Motor neuron (in vitro differentiated cells): ENCODE results near the gene NLGN1. TPM values are rescaled to one million over a fixed set of nuclear protein-coding genes. Genes with fewer than 3 reads are reported as not detected.

Experiments
- ATAC-seq, 8 experiments: fragments of 200-7000 bp; cut with Tn5 transposase; replicated peaks in 6 of 8; 2 replicates each; pipeline ENCODE4 v1.8.0; 2021; ENCODE audit warnings: mild to moderate bottlenecking in 8 of 8, moderate library complexity in 8 of 8
- H3K27ac ChIP-seq, 2 donors: fragments of 250-450 bp; sonication (Bioruptor Pico); 2 replicates each; pipeline ENCODE4 v1.9.0; 2021; ENCODE audit warnings: antibody characterized with exemption in 2 of 2, mild to moderate bottlenecking in 2 of 2, moderate library complexity in 1 of 2
- H3K4me1 ChIP-seq, 2 donors: fragments of 250-450 bp; sonication (Bioruptor Pico); replicated peaks in 1 of 2; 2 replicates each; pipeline ENCODE4 v1.6.1; 2021; ENCODE audit warnings: antibody characterized with exemption in 2 of 2, mild to moderate bottlenecking in 2 of 2, moderate library complexity in 1 of 2
- H3K4me3 ChIP-seq, 5 donors: fragments of 250-450 bp; sonication (Bioruptor Pico); 2 replicates each; pipeline ENCODE4 v1.9.0; 2021; ENCODE audit warnings: antibody characterized with exemption in 5 of 5, mild to moderate bottlenecking in 5 of 5, moderate library complexity in 4 of 5
- WGBS, 10 experiments: fragments of 450-650 bp; shearing (Covaris generic); methylation state at CpG; one replicate each; pipeline ENCODE4 v1.0.0; 2022; 5-methylcytosine and 5-hydroxymethylcytosine counted together
- in situ Hi-C, 9 experiments: fragments of 400-800 bp; cut with MboI; loops; one replicate each; pipeline ENCODE4 v1.15.0; 2021; ENCODE audit warnings: low sequenced_read_pairs in 9 of 9, low pct_unique_long_range_greater_than_20kb in 2 of 9; ENCODE audit not compliant: unreplicated experiment in 9 of 9
- total RNA-seq, 8 experiments: library from RNA; unstranded; fragments of 300-600 nt; gene quantifications; 2 replicates each; pipeline versions ENCODE4 v1.2.3 to v1.2.4, GENCODE V29; 2022

The NLGN1 gene
- total RNA-seq, 8 experiments from 2014 or later, result 16.6 to 63.4 (median 34.8) TPM

- ATAC-seq, result peak in 5 of 8 experiments; percentile 59 to 80 (median 64)
- Histone ChIP-seq H3K27ac (no peak overlapping the region), H3K4me3 (no peak overlapping the region), H3K4me1 (peaks cover 22 to 25% of the 10 kb centered on the region in 2 donors)
- 0 to 92% (median 71%) methylated on average over 1 to 4 of the region's 4 CpGs for WGBS, 10 experiments
- in situ Hi-C loops, result no loop called here
These were observed 347.4 kb downstream of the NLGN1 start for GRCh38 chr3:173744895-173745294.

DNA sequence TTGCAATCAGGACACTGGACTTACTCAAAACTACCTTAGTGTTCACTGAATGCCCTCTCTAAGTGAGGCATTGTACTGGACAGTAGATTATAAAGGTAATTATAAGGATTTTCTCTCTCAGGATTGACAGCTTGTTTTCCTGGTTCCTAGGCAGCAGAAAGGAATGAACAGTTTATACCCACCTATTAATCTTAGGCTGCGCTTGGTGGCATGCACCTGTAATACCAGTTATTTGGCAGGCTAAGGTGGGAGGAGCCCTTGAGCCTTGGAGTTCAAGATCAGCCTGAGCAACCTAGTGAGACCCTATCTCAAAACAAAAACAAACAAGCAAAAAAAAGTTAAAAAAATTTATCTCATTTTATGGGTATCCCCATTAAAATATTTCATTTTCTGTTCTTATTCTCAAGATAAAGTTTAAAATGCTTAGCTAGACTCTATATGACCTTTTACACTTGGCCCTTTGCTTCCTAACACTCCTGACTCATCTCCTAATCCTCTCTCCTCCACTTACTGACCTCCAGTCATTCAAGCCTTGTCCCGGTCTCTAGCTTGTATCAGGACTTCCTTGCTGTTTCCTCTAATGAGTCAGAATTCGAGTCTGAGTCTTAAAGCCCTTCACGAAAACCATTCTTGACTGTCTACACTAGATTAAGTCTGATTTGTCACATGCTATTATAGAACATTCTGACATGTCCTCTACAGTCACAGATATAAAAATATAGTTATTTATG is 348.6 kb downstream of the NLGN1 start:
- no peak overlapping the region for H3K27ac ChIP-seq
- in situ Hi-C loops, result no loop called here
- ATAC-seq, result no peak
- no peak overlapping the region for H3K4me3 ChIP-seq
- 34 to 100% (median 90%) methylated on average over 1 to 4 of the region's 4 CpGs for WGBS, 10 experiments
- H3K4me1 ChIP-seq, result peaks cover 29 to 35% of the 10 kb centered on the region in 2 donors

- Histone ChIP-seq H3K4me3 (no peak overlapping the region), H3K27ac (no peak overlapping the region), H3K4me1 (peaks cover 33 to 35% of the 10 kb centered on the region in 2 donors)
- in situ Hi-C loops, result no loop called here
- 40 to 100% (median 91%) methylated on average over 2 to 3 of the region's 3 CpGs for WGBS, 10 experiments
- ATAC-seq, result no peak
These were observed 349.9 kb downstream of the NLGN1 start for GRCh38 chr3:173747427-173747826.

- no peak for ATAC-seq
- 83 to 100% (median 100%) methylated on average over 1 of the region's 1 CpG; no CpG with 5 or more reads in 3 of the 10 experiments for WGBS, 10 experiments
- in situ Hi-C loops, result no loop called here
- Histone ChIP-seq H3K4me3 (no peak overlapping the region), H3K4me1 (peaks cover 32 to 35% of the 10 kb centered on the region in 2 donors), H3K27ac (no peak overlapping the region)
These were observed 350.6 kb downstream of the NLGN1 start for GRCh38 chr3:173748105-173748504.

- H3K4me1 ChIP-seq, result peaks cover 21 to 28% of the 10 kb centered on the region in 2 donors
- no peak overlapping the region for H3K4me3 ChIP-seq
- in situ Hi-C loops, result no loop called here
- peak in 7 of 8 experiments; percentile 77 to 97 (median 95) for ATAC-seq
- peak overlapping the region in 1 of 2 donors; percentile 55 for H3K27ac ChIP-seq
- 0 to 78% (median 50%) methylated on average over 1 to 2 of the region's 2 CpGs; no CpG with 5 or more reads in 3 of the 10 experiments for WGBS, 10 experiments
These were observed 352.6 kb downstream of the NLGN1 start for GRCh38 chr3:173750095-173750494.

GRCh38 chr3:173750591-173750990 is 353.0 kb downstream of the NLGN1 start:
- in situ Hi-C loops, result no loop called here
- 25 to 100% (median 89%) methylated on average over 1 of the region's 1 CpG; no CpG with 5 or more reads in 2 of the 10 experiments for WGBS, 10 experiments
- peak in 3 of 8 experiments; percentile 20 to 33 (median 26) for ATAC-seq

GRCh38 chr3:173753593-173753992 is 356.0 kb downstream of the NLGN1 start:
- in situ Hi-C loops, result no loop called here
- ATAC-seq, result no peak

More at GRCh38 chr3:173750591-173750990, 353.0 kb downstream of the NLGN1 start:
- Histone ChIP-seq H3K4me3 (no peak overlapping the region), H3K27ac (peak overlapping the region in 1 of 2 donors; percentile 55), H3K4me1 (peaks cover 22 to 28% of the 10 kb centered on the region in 2 donors)

DNA sequence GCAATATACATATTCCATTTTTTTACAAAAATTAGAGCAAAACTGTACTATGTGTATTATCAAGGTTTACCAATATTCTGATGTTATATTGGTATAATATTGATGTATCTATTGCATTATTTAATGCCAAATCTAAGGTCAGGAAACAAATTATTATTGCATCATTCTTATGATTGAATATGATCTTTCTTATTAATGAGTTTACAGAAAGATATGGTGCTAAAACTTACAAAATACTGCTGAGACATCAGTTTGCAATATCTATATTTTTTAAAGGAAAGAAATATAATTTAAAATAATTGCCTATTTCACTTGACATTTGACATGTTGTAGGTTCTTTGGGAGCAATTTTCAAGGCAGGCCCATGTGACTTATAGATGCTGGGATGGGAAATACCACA is 357.6 kb downstream of the NLGN1 start:
- H3K4me3 ChIP-seq, result no peak overlapping the region
- H3K27ac ChIP-seq, result no peak overlapping the region
- no peak for ATAC-seq
- peaks cover 12 to 13% of the 10 kb centered on the region in 2 donors for H3K4me1 ChIP-seq
- in situ Hi-C loops, result no loop called here

More at GRCh38 chr3:173753593-173753992, 356.0 kb downstream of the NLGN1 start:
- no peak overlapping the region for H3K4me3 ChIP-seq
- H3K4me1 ChIP-seq, result peaks cover 22 to 28% of the 10 kb centered on the region in 2 donors
- H3K27ac ChIP-seq, result no peak overlapping the region

- H3K4me3 ChIP-seq, result no peak overlapping the region
- ATAC-seq, result no peak
- in situ Hi-C loops, result no loop called here
- no peak overlapping the region for H3K27ac ChIP-seq
- WGBS, 10 experiments, result 72 to 100% (median 90%) methylated on average over 1 to 4 of the region's 4 CpGs; no CpG with 5 or more reads in 1 of the 10 experiments
- H3K4me1 ChIP-seq, result peaks cover 0 to 6% of the 10 kb centered on the region in 2 donors
These were observed 363.6 kb downstream of the NLGN1 start for GRCh38 chr3:173761161-173761560.

- no peak overlapping the region for H3K4me3 ChIP-seq
- in situ Hi-C loops, result no loop called here
- ATAC-seq, result no peak
- H3K4me1 ChIP-seq, result peaks cover 0 to 6% of the 10 kb centered on the region in 2 donors
- WGBS, 10 experiments, result 20 to 88% (median 82%) methylated on average over 1 to 4 of the region's 4 CpGs; no CpG with 5 or more reads in 1 of the 10 experiments
- no peak overlapping the region for H3K27ac ChIP-seq
These were observed 365.0 kb downstream of the NLGN1 start for GRCh38 chr3:173762501-173762900.

DNA sequence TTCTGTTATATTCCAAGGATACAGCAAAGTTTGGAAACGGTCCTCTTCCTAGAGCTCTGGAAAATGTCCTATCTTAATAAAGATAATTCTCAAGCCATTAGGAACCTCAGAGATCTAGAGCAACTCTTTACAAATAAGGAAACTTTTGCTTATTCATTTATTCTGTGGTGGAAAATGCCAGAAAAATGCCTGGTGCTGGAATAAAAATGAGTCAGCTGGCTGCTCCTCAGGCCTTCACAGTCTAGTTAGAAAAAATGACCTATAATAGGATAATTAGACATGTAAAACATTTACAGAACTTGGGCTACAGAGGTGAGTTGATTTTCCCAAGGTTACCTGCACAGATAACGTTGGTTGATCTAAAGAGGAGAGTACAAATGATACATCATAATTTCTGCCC is 372.5 kb downstream of the NLGN1 start:
- Histone ChIP-seq H3K4me1 (no peaks in the 10 kb centered on the region), H3K4me3 (no peak overlapping the region), H3K27ac (no peak overlapping the region)
- in situ Hi-C loops, result no loop called here
- ATAC-seq, result peak in 2 of 8 experiments; percentile 34 to 36
- WGBS, 10 experiments, result 17 to 100% (median 92%) methylated on average over 1 to 2 of the region's 2 CpGs; no CpG with 5 or more reads in 1 of the 10 experiments

DNA sequence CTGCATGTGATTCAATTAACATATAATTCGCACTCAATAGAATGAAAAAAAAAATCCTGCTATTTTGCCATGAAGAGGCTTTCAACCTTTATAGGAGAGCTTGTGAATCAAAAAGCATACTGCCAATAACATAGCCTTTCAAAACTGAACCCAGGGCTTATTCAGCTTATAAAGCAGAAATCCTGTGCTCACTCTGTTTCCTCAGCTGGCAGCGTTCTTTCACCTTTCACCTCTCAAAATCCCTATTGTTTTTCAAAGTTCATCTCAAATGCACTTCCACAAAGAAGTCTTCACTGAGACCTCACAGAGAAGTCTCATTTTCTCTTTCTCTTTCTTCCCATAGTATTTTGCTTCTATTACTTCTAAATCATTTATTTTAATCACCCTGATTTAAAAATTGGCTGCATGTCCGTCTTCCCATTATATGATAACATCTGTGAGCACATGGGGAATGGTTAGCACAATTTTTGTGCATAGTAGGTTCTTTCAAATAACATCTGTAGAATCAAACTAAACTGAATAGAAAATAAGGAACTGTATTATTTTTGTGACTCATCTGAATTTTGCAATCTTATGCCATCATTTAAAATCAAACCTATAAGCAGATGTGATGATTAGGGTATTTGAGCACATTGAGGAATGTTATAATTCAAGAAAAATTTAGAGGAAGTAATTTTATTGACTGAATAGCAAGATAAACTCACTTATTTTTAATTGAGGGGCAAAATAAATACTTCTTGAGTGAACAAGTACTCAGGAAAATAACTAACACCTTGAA is 373.4 kb downstream of the NLGN1 start:
- H3K27ac ChIP-seq, result no peak overlapping the region
- H3K4me3 ChIP-seq, result no peak overlapping the region
- 40 to 87% (median 69%) methylated on average over 1 to 3 of the region's 3 CpGs for WGBS, 10 experiments
- ATAC-seq, result no peak
- in situ Hi-C loops, result no loop called here
- no peaks in the 10 kb centered on the region for H3K4me1 ChIP-seq

GRCh38 chr3:173773800-173774199 is 376.3 kb downstream of the NLGN1 start:
- H3K4me3 ChIP-seq, result no peak overlapping the region
- in situ Hi-C loops, result no loop called here
- WGBS, 10 experiments, result 26 to 100% (median 93%) methylated on average over 1 to 3 of the region's 3 CpGs; no CpG with 5 or more reads in 1 of the 10 experiments

More at GRCh38 chr3:173773800-173774199, 376.3 kb downstream of the NLGN1 start:
- peak in 3 of 8 experiments; percentile 15 to 60 (median 36) for ATAC-seq
- Histone ChIP-seq H3K4me1 (no peaks in the 10 kb centered on the region), H3K27ac (no peak overlapping the region)
